Inferior parietal cortex (tissue), 1 donor: ENCODE data around the gene ZMYND15.
A peak's percentile ranks its signal among the peaks of the same experiment; 100 is the strongest.

ENCODE experiments used
- DNase-seq: peaks from one replicate; pipeline ENCODE4 v3.0.0-alpha.2; 2016; ENCODE audit errors: extremely low spot score

Gene ZMYND15

GRCh38 chr17:4786106-4786511, 46.5 kb downstream of the ZMYND15 start, which contains the start of gene VMO1:
TSS of gene VMO1 (minus strand) at chr17:4786364. CDS start at chr17:4786352, 12 bp downstream.
- DNase-seq: peak; percentile 22

- DNase-seq: peak; percentile 27
Observed at GRCh38 chr17:4786516-4786915, 46.9 kb downstream of the ZMYND15 start.

GRCh38 chr17:4788159-4788806, 48.6 kb downstream of the ZMYND15 start:
- no peak for DNase-seq

- no peak for DNase-seq
Observed at GRCh38 chr17:4788807-4789700, 49.4 kb downstream of the ZMYND15 start, which contains the start of gene GLTPD2. TSS of gene GLTPD2 (plus strand) at chr17:4788964. CDS start at chr17:4789012, 48 bp downstream.

GRCh38 chr17:4789701-4789950, 50.0 kb downstream of the ZMYND15 start:
- no peak for DNase-seq

GRCh38 chr17:4789951-4790704, 50.5 kb downstream of the ZMYND15 start:
- DNase-seq: peak; percentile 86

- no peak for DNase-seq
Observed at GRCh38 chr17:4790705-4791088, 51.1 kb downstream of the ZMYND15 start.

- no peak for DNase-seq
Observed at GRCh38 chr17:4795168-4795567, 55.5 kb downstream of the ZMYND15 start.
